GM12874 (cell line): ENCODE results near the gene PASK.

Experiments used
- CTCF ChIP-seq: IDR thresholded peaks from 2 replicates; pipeline ENCODE4 v1.5.1; 2011; ENCODE audit warnings: low read depth, mild to moderate bottlenecking, control low read depth, low read length, moderate library complexity; ENCODE audit not compliant: insufficient read depth

Gene PASK

GRCh38 chr2:241088376-241088775 is 60.9 kb downstream of the PASK start:
- TF ChIP-seq CTCF = no peak

GRCh38 chr2:241087420-241088268 is 61.6 kb downstream of the PASK start:
- TF ChIP-seq CTCF = no peak

- TF ChIP-seq CTCF = no peak
Measured at GRCh38 chr2:241084856-241085444, 64.3 kb downstream of the PASK start.

- no peak for TF ChIP-seq CTCF
Measured at GRCh38 chr2:241083091-241083415, 66.2 kb downstream of the PASK start.

- TF ChIP-seq CTCF = no peak
Measured at GRCh38 chr2:241082341-241083090, 66.8 kb downstream of the PASK start.

- TF ChIP-seq CTCF = no peak
Measured at GRCh38 chr2:241081643-241082340, 67.5 kb downstream of the PASK start.

- no peak for TF ChIP-seq CTCF
Measured at GRCh38 chr2:241081190-241081642, 68.1 kb downstream of the PASK start.
